ENCODE measurements around the gene RND1.
"Not testable (repeated sequence)": the region's sequence is repeated elsewhere in the genome, so short reads cannot be mapped to it uniquely, and the experiment has no call there.

Gene RND1

GRCh38 chr12:48865281-48866051, at the start of gene RND1:
RND1 (minus strand) TSS chr12:48865870; CDS start chr12:48865767, 103 bp downstream.
- DNase-seq, result peak; percentile 93

GRCh38 chr12:48910196-48910595, 44.5 kb upstream of the RND1 start:
- no peak for DNase-seq

- DNase-seq, result not testable (repeated sequence)
Measured at GRCh38 chr12:48909698-48910097, 44.0 kb upstream of the RND1 start.

GRCh38 chr12:48907245-48907644, 41.6 kb upstream of the RND1 start:
- no peak for DNase-seq

- DNase-seq, result peak; percentile 92
Measured at GRCh38 chr12:48903982-48904411, 38.3 kb upstream of the RND1 start.

- no peak for DNase-seq
Measured at GRCh38 chr12:48903363-48903981, 37.8 kb upstream of the RND1 start.

- DNase-seq, result no peak
Measured at GRCh38 chr12:48901278-48901677, 35.6 kb upstream of the RND1 start.

- DNase-seq, result no peak
Measured at GRCh38 chr12:48899651-48900050, 34.0 kb upstream of the RND1 start.

GRCh38 chr12:48894271-48894670, 28.6 kb upstream of the RND1 start:
- DNase-seq, result no peak

- peak; percentile 90 for DNase-seq
Measured at GRCh38 chr12:48890657-48891418, 25.2 kb upstream of the RND1 start.

GRCh38 chr12:48889679-48890078, 24.0 kb upstream of the RND1 start:
- no peak for DNase-seq

- no peak for DNase-seq
Measured at GRCh38 chr12:48883305-48884161, 17.9 kb upstream of the RND1 start.

- DNase-seq, result no peak
Measured at GRCh38 chr12:48882972-48883304, 17.3 kb upstream of the RND1 start.

- no peak for DNase-seq
Measured at GRCh38 chr12:48882315-48882687, 16.6 kb upstream of the RND1 start.

GRCh38 chr12:48881686-48882314, 16.1 kb upstream of the RND1 start:
- DNase-seq, result no peak

- no peak for DNase-seq
Measured at GRCh38 chr12:48880647-48881046, 15.0 kb upstream of the RND1 start.

GRCh38 chr12:48878548-48878947, 12.9 kb upstream of the RND1 start:
- DNase-seq, result no peak

GRCh38 chr12:48875944-48876515, 10.4 kb upstream of the RND1 start:
- no peak for DNase-seq

- not testable (repeated sequence) for DNase-seq
Measured at GRCh38 chr12:48873534-48873933, 7.9 kb upstream of the RND1 start.

GRCh38 chr12:48873096-48873495, 7.4 kb upstream of the RND1 start:
- no peak for DNase-seq

GRCh38 chr12:48869191-48869590, 3.5 kb upstream of the RND1 start:
- DNase-seq, result no peak

- no peak for DNase-seq
Measured at GRCh38 chr12:48868451-48868850, 2.8 kb upstream of the RND1 start.

Measured in activated effector memory CD4-positive, alpha-beta T cell treated with anti-CD3 and anti-CD28 coated beads, Interleukin-2, amount 50 U/mL, for 16 hours (primary cell).